DND-41 (cell line): ENCODE measurements around the gene BZW2.

ENCODE experiments used
- CTCF ChIP-seq: IDR thresholded peaks from 2 replicates; pipeline ENCODE4 v1.5.1; 2012; ENCODE audit warnings: borderline replicate concordance, low read length, moderate library complexity, mild to moderate bottlenecking; ENCODE audit not compliant: poor library complexity, severe bottlenecking; ENCODE audit errors: extremely low read depth
- EZH2 ChIP-seq: IDR thresholded peaks from 3 replicates; pipeline ENCODE4 v1.6.1; 2012; ENCODE audit warnings: borderline replicate concordance, low read depth, mild to moderate bottlenecking, moderate library complexity, low read length, inconsistent platforms; ENCODE audit not compliant: severe bottlenecking

- TF ChIP-seq CTCF (no peak), EZH2 (no peak)
Measured at GRCh38 chr7:16667355-16667754, 21.4 kb downstream of the BZW2 start.
